IPS DF 4.7 (cell line): ENCODE results near the gene WDR5.

Experiments used
- DNase-seq: peaks from one replicate; pipeline ENCODE4 v3.0.0-alpha.2; 2013; ENCODE audit warnings: low spot score; ENCODE audit errors: extremely low read depth

Gene WDR5

DNA sequence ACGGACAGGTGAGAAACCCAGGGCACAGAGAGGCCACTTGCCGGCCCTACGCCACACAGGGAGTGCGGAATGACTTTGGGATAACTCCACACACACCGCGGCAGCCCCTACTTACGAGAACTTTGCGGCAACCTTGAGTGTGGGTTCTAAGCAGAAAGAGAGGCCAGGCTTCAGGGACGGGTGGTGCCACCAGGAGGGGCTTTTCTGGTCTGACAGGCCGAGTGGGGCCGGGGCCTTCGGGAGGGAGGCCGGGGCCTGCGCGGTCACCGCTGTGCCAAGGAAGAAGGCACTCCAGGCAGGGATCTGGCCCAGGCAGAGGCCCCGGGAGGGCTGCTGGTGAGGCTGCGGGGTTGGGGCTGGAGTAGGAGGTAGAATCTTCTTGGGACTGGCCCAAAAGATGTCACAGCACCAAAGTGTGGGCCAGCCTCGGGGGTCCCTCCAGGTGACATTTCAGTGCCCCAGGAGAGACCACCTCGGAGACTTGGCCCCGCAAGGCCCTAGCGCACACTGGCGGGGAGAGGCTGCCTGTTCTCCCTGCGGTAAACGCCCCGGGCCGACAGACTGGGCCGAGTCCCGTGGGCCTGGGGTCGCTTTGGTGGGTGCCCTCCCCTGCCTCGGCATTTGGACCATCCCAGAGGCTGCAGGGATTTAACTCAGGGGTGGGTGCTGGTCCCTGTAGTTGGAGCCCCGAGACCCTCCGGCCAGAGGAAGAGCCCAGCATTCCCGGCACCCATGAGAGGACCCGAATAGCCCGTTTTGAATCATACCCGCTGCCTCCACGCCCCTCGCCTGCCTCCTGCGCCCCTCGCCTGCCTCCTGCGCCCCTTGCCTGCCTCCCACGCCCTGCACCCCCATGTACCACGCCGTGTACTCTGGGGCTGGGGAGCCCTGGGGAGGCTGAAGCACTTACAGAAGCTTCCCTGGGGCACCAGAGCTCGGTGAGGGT, 37.5 kb downstream of the WDR5 start:
- no peak for DNase-seq

DNA sequence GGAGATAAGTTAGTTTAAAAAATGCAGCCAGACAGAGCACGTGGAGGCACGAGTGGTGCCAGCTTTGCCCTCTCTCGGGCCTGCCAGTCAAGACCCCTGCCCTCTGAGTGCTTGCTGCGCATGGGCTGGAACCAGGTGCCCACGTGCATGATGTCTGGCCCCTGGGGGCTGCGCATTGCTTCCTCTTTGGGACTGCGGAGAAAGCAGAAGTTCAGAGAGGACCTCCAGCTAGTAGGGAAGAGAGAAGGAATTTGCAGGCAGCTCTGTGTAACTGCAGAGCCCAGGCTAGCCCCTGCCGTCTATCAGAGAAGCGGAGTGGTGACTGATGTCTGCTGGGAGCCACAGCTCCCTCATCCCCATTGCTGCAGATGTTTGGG, 38.2 kb downstream of the WDR5 start:
- DNase-seq, result no peak

DNA sequence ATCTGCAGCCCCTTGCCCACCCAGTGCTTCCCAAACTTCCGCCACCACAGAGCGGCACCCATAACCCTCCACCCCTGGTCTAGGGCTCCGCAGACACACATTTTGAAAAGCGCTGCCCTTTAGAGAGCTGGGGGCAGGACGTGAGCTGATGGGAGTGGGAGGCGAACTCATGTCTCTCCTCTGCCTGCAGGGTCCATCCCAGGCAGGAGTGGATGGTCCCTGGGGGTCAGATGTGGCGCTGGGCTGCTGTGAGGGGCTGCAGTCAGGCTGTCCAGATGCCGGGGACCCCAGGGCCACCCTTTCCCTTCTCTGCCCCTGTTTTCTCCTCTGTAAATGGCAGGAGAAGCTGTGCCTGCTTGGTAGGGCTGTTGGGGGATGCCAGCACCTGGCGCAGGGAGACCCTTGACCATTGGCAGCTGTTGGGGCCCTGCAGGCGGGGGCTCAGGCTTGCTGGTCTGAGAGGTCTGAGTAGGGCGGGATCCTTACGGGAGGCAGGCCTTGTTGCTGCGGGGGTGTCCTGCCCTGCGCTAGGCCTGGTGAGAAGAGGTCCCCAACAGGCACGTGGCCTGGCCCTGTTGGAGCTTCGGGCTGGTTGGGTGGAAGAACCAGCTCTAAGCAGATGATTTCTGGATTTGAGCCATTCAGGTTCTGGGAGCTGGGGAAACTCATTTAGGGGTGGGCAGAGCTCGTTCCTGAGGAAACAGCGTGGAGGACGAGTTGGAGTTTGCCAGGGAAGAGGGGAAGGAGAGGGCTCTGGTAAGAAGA, 38.8 kb downstream of the WDR5 start:
- no peak for DNase-seq

DNA sequence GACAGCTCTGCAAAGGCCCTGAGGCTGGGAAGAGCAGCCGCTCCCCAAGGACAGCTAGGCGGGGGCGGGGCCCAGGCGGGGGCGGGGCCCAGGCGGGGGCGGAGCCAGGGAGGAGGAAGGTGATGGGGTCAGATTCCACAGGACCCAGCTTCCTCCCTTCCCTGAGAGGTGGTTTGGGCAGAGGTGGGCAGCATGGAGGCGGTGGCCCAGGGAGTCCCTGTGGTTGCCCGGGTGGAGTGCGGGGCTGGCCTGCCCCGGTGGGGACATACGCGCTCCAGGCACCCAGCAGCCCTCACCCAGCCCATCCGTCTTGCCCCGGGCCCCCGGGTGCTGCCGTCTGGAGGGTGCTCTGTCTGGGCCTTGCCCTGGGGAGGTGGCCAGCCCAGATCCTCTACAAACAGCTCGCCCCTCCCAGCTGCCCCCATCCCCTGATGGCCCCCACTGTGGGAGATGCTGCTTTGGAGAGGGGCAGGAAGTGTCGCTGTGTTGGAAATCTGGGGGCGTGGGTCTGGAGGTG, 39.5 kb downstream of the WDR5 start:
- no peak for DNase-seq

DNA sequence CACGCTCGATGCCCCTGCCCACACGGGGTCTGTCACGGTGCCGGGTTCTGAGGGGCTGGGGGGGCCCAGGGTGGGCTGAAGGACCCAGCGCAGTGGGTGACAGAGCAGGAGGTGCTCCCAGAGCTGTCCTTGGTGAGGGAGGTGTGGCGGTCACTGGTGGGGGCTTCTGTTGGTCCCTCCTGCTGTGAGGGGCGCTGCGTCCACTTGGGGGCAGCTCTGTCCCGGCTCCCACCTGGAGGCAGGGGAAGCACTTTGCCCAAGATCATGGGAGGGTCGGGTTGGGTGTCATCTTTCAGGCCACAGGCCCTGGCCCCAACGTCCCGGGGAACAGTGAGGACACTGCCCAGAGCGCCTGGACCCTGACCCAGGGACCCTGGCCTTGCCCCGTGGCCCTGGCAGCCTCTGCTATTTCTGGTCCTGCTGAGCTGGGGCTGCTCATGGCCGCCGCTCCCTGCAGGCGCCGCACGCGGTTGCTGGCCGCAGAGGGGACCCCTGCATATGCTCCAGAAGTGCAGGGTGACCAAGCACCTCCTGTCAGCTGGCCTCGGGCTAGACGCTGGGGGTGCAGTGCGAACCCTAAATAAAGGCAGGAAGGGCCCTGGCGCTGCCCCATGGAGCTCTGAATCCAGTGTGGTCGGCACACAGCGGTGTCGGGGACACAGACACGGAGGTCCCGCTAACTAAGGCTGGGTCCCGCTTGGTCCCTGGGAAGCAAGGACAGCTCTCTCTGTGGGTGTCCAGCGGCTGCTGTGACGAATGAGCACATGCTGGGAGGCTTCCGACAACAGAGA, 40.1 kb downstream of the WDR5 start:
- DNase-seq, result no peak

DNA sequence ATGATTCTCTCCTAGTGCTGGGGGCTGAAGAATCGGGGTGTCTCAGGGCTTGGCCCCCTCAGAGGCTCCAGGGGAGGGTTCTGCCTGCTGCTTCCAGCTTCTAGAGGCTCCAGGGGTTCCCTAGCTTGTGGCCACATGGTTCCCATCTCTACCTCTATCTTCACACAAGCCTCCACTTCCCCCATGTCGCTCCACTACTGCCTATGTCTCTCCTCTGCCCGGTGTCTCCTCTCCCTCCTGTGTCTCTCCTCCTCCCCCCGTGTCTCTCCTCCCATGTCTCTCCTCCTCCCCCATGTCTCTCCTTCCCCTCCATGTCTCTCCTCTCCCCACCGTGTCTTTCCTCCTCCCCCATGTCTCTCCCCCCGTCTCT, 40.7 kb downstream of the WDR5 start:
- DNase-seq, result no peak

DNA sequence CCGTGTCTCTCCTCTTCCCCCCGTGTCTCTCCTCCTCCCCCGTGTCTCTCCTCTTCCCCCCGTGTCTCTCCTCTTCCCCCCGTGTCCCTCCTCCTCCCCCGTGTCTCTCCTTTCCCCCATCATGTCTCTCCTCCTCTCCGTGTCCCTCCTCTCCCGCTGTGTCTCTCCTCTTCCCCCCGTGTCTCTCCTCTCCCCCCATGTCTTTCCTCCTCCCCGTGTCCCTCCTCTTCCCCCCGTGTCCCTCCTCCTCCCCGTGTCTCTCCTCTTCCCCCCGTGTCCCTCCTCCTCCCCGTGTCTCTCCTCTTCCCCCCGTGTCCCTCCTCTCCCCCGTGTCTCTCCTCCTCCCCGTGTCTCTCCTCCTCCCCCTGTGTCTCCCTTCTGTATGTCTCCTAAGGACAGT, 41.3 kb downstream of the WDR5 start:
- no peak for DNase-seq

DNA sequence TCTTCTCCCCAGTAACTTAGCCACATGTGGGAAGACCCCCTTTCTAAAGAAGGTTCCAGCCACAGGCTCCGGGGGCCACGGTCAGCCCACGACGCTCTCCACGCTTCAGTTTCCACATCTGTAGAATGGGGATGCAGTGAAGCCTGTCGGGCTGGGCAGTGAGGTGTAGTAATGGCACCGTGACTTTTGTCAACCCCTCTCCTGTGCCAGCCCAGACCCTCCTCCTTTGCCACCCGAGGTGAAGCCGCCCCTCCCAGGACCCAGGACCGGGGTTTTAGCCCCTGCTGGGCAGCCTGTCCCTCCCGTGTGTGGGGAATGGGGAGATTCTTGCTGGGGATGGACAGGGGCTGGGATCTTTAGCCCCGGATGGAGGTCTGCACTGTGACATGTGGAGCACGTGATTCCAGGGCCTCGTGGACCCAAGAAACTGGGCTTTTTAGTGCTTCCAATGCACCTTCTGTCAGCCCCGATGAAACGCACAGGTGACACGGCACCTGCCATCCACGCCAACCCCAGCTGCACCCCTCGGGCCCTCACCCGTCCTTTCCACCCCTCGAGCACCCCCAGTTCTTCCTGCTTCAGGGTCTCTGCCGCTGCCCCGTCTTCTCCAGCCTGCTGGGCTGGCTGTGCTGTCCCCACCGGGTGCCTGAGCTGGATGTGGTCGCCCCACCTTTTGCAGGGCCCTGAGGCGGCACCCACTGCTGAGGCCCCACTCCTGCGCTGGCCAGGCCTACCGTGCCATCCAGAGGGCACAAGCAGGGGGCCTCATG, 41.9 kb downstream of the WDR5 start:
- no peak for DNase-seq

DNA sequence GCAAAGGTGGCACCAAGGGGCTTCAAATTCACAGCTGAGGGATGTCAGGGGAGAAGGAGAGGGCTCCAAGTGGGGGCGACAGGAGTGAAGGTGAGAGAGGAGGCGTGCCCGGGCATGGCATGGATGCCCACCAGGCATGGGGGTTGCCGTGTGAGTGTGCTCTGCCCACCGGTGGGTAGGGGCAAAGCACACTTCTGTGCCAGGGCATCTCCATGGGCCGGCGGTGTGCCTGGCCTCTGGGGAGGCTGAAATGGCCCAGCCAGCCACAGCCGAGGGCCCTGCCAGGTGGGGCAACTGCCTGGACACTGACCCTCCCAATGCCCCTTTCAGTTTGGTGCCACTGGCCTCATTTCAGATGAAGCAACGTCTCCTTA, 42.5 kb downstream of the WDR5 start:
- no peak for DNase-seq

DNA sequence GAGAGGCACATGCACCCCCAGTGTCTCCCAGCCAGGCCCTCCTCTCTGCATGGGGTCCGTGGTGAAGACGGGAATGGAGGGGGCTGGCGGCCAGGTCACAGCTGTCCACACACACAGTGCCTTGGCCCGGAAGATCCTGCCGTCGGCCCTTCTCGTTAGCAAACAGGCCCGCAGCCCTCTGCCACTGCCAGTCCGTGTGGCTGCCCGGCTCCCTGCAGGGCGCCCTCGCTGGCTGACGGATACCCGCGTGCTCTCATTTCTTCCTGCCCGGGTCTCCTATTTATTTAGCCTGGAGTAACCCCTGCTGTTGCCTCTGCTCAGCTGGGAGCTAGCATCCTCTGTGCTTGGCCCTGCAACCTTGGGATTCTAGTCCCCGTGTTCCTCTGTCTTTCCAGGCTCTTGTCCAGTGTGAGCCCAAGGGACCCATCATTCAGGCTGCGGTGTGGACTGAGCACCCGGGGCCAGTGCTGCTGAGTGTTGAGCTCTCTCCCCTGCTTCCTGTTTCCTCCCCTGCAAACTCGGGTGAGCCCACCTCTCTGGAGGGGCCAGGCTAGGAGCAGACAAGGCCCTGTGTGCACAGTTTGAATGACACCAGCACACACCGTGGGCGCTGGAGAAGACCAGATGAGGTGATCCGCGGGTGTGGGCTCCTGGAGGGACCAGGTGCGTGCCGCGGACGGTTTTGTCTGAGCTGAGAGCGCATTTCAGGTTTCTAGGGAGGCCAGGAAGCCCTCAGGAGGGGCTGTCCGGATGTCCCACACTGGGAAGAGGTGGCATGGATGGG, 43.1 kb downstream of the WDR5 start:
- DNase-seq, result no peak

DNA sequence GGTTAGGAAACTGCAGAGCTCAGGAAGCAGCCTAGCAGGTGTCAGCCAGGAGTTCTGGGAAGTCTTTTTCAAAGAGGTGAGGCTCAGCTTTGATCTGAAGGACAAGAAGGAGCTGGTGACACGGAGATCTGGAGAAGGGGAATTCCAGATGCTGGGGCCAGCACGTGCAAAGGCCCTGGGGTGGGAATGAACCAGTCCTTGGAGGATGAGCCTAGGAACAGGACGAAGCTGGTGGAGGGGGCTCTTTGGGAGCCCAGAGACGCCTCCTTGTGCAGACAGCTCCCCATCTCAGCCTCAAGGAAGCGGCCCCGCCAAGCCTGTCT, 43.7 kb downstream of the WDR5 start:
- no peak for DNase-seq

DNA sequence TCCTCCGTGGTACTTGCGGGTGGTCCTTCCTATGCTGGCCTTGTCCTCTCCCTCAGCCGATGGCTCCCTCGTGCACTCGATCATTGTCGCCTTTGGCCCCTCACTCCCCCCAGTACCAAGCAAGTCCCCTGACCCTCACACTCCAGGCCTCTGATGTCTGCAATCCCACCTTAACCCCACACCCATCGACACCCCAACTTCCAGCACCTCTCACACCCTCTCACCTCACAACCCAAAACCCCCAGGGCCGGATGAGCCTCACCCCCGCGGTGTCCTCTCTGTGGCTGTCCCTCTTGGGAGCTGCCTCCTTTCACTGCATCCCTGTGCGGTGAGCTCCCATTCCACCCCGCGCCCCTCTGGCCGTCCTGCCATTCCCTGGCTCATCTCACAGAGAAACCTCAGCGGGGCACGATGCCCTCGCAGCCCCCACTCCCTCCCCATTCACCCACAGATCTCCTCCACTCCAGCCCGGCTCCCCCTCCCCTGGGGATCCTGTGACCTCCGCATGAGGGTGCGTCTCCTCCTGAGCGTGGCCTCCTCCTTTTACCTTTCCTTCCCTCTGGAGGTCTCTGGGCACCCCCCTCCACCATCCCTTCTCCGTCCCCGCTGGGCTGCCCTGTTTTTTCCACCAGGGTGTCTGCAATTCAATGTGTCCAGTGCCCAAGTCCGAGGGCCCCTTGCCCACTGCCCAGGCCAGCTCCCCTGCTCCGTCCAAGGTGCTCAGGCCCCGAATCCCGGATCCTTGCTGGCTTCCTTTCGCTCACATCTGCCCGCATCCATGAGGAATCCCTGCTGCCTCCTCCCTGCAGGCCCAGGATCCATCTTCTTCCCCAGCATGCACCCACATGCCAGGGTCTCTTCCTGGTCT, 44.3 kb downstream of the WDR5 start:
- DNase-seq, result no peak

DNA sequence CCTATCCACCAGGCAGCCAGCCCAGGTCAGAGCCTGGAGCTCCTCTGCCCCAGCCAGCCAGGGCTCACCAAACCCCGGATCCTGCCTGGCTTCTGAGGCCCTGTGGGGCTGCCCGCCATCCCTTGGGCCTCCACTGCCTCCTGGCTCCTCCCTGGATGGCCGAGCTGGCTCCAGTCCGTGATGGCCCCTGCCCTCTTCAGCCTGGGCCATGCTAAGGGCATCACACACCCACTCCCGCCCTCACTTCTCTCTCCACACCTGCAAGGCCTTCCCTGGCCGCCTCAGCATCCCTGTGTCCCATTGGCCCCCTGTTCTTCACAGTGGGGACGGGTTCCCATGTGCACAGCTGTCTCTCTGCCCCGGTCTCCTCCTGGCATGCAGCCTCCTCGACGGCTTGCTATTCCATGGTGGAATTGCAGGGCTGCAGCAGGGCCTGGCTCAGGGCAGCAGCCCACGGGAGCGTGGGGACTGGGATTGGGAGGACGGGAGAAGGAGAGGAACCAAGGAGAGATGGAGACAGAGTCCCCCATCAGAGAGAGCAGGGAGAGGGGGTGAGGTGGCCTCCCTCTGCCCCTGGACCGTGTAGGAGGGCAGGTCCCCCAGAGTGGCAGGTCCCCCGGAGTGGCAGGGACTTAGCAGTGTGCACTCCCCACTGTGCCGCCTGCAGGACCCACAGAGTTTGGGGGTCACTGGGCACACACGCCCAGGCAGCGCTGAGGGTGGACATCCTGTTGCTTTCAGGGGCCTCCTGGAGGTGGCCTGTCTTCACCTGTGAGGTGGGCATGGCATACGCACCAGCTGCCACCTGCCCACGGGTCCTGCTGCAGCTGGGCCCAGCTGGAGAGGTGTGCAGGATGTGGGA, 45.1 kb downstream of the WDR5 start:
- no peak for DNase-seq

DNA sequence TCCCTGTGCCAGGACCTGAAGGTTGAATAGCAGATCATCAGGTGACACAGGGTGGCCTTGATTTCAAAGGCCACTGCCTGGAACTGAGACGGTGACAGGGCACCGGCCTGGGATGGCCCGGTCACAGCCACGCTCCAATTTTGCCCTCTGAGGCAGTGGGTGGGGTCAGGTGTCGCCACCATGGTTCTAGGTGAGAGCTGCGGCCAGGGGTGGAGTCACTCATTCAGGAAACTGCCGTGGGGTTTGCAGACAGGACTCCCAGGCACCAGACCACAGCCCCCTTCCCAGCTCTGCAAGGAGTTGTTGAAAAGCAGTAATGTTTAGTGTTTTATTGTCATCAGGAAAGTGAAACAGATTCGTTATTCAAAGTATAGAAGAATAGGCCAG, 45.8 kb downstream of the WDR5 start:
- no peak for DNase-seq

DNA sequence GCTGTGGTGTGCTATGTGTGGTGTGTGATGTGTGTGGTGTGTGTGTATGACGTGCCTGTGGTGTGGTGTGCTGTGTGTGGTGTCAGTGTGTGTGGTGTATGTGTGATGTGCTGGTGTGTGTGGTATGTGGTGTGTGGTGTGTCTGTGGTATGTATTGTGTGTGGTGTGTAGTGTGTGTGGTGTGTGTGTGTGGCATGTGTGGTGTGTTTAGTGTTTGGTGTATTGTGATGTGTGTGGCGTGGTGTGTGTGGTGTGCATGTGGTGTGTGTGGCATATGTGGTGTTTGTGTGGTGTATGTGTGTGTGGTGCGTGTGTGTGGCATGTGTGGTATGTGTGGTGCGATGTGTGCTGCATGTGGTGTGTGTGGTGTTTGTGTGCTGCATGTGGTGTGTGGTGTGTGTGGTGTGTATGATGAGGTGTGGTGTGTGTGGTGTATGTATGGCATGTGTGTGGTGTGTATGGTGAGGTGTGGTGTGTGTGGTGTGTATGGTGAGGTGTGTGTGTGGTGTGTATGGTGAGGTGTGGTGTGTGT, 46.7 kb downstream of the WDR5 start:
- DNase-seq, result no peak

DNA sequence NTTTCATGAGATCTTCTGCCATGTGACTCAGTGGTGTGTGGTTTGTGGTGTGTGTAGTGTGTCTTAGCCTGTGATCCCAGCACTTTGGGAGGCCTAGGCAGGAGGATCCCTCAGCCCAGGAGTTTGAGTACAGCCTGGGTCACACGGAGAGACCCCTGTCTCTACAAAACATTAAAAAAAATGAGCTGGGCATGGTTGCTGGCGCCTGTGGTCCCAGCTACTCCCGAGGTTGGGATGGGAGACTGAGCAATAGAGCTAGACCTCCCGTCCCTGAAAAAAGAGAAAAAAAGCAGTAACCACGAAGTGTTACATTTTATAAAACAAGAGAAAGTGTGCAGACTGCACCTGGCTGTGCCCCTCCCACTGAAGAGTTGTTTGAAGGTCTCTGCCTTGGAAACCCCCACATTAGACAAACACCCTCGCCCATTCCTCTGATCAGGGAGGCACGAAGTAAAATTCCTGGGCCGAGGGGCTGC, 49.7 kb downstream of the WDR5 start:
- DNase-seq, result no peak

DNA sequence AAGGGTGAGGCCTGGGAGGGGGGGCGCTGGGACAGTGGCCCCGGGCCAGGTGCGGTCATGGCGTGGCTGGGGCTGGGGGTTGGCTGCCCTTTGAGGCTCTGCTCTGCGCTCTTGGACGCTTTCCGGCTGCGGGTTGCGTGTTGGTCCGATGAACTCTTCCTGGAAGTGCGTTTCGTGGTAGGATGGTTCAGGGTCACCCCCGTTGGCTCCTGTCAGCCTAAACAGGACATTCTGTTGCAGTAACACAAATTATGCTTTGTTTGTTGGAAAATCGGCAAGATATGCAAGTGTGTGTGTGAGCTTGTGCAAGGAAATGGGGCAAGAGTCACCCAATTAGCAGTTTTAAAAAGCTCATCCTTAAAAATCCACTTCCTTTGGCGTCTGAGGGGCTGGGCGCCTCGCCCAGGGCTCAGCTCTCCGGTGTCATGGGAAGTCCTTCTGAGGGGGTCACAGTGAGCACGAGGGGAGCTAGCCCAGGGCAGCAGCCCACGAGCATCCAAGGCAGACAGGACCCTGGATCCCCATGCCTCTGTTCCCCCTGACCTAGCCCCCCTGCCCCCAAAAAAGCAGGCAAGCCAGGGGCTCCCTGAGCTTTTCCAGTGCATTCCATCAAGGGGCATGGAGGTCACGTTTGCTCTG, 50.7 kb downstream of the WDR5 start:
- DNase-seq, result no peak

DNA sequence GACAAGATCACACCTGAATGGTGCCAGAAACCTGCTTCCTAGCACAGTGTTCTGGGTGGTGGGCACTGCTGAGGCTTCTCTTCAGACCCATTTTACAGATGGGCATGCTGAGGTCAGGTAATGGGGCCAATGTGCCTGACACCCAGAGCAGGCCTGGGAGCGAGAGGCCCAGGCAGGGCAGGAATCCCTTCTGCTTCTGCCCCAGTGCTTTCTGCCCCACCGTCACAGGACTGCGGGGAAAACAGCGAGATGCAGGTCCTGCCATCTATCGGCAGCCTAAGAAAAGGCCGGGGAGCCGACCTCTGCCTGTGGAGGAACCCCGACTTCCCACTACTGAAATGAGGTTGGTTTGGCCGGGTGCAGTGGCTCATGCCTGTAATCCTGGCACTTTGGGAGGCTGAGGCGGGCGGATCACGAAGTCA, 51.2 kb downstream of the WDR5 start:
- DNase-seq, result no peak
